Activated CD4-positive, alpha-beta memory T cell treated with anti-CD3 and anti-CD28 coated beads for 36 hours (primary cell): ENCODE results near the gene CLDN4. TPM values are rescaled to one million over a fixed set of nuclear protein-coding genes. Genes with fewer than 3 reads are reported as not detected.

Source experiments
- CTCF ChIA-PET: fragments of 350-600 bp; sonication (Branson Sonifier 250); formaldehyde crosslinking; loops from one replicate; lab custom pipeline; 2021; ENCODE audit warnings: antibody characterized with exemption, inconsistent platforms; lab: Charles Lee
- POLR2A ChIA-PET: fragments of 350-600 bp; sonication (Branson Sonifier 250); formaldehyde crosslinking; loops from one replicate; lab custom pipeline; 2021; ENCODE audit warnings: antibody characterized with exemption; lab: Charles Lee
- DNase-seq: peaks from one replicate; pipeline ENCODE4 v3.0.0-alpha.2; 2020
- H3K27ac Mint-ChIP-seq: one replicate; pipeline ENCODE4 v1.8.0; 2021; ENCODE audit warnings: mixed read lengths
- H3K27me3 Mint-ChIP-seq: one replicate; pipeline ENCODE4 v1.8.0; 2021; ENCODE audit warnings: mixed read lengths
- H3K36me3 Mint-ChIP-seq: one replicate; pipeline ENCODE4 v1.8.0; 2021; ENCODE audit warnings: mixed read lengths
- H3K4me1 Mint-ChIP-seq: one replicate; pipeline ENCODE4 v1.8.0; 2021; ENCODE audit warnings: low read depth, mixed read lengths
- H3K4me3 Mint-ChIP-seq: one replicate; pipeline ENCODE4 v1.8.0; 2021; ENCODE audit warnings: mild to moderate bottlenecking, mixed read lengths
- H3K9me3 Mint-ChIP-seq: one replicate; pipeline ENCODE4 v1.8.0; 2021; ENCODE audit warnings: mixed read lengths
- intact Hi-C: fragments of 100-400 bp; cut with micrococcal nuclease; formaldehyde crosslinking; loops from one replicate; pipeline ENCODE4 v1.15.1; 2023
- total RNA-seq, 2 experiments: library from RNA; stranded (reverse); gene quantifications; one replicate each; pipeline ENCODE4 v1.2.3, GENCODE V29; 2021

The CLDN4 gene
- total RNA-seq, 2 experiments from 2014 or later: 0.14 to 0.17 TPM

DNA sequence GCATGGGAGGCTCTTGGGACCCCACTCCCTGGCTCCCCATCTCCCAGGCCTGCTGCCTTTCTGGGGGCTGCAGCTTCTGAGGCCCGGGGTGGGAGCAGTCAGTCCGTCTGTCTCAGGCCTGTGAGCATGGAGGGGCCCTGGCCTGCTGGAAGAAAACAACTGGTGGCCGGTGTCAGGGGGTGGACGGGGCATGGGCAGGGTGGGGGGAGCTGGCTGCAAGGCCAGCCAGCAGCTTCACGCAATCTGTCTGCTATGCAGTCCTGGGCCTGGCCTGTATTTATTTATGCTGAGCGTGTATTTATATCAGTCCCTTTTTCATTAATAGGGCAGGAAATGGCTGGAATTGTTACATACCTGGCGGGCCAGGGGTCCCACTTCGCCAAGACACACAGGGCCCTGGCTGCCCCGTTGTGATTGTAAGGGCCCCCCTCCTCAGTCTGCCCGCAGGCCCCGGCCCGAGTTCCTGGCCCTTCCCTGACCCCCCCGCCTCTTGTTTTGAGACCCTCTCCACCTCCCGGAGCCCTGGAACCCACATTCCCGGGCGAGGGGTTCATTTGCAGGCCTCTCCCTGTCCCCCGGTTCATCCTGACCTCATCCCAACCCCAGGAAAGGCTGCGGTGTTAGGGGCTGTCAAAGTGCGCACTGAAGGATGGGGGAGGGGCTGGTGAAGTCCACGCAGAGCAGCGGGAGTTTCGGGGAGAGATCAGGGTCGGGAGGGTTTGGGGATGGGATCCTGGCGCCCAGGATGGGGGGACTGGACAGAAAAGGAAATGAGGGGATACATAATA is 38.4 kb downstream of the CLDN4 start:
- Mint-ChIP-seq H3K36me3 (no peaks in the 10 kb centered on the region), H3K27ac (no peak overlapping the region), H3K4me3 (no peak overlapping the region), H3K9me3 (no peaks in the 10 kb centered on the region), H3K4me1 (no peaks in the 10 kb centered on the region), H3K27me3 (no peaks in the 10 kb centered on the region)
- intact Hi-C loops: no loop called here
- no peak for DNase-seq
- POLR2A ChIA-PET: no interaction called here
- CTCF ChIA-PET: no interaction called here

DNA sequence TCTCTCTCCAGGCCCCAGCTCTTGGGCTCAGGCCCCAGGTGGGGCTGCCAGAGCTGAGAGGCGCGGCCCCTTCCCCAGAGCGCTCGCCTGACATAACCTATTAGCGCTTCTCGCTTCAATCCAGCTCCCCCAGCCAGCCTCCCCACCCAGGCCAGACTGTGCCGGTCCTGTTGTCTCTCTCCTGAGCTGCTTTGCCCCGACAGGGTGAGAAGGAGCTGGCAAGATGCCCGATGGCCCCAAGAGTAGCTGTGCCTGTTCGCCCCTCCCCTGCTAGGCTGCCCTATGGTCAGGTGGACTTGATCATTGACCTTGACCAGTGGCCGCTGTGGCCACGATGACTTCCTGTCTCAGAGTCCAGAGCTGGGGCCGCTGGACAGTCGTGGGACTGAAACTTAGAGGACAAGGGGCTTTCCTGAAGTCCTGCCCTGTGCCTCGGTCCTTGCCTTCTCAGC is 39.3 kb downstream of the CLDN4 start:
- no peaks in the 10 kb centered on the region for H3K36me3 Mint-ChIP-seq

DNA sequence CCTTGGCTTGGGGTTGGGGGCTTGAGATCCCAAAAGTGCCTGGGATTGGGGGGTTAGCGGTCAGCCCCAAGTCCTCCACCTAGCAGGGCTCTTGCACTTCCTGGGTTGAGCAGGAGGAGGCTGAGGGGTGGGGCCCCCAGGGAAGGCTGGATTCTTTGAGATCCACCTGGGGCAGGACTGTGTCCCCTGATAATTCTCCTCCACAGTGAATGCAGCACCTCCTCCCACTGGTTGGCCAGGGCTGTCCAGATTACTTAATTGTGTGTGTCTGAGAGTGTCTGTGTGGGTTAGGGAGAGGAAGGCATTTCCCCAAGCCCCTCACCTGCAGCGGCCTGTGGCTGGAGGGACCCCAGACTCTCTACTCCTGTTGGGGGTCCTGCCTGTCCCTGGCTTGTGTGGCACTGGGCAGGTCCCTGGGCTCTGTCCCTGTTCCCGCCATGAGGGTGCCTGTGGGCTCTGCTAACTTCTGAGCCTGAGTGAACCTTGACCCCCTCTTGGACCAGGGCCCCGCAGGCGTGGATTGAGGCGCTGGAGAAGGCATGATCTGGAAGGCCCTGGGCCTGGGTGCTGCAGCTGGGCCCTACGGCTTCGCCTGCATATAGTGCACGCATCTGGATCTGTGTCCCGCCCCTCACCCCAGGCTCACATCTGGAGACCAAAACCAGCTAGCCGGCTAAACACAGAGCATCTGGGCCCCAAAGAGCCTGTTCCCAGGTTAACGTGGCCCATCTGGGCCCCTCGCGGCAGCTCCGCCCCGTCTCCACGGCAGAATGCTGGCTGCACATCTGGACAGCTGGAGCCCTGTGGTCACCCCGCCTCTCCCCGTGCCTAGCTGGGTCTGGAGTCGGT is 40.6 kb downstream of the CLDN4 start:
- H3K9me3 Mint-ChIP-seq: no peaks in the 10 kb centered on the region
- H3K27me3 Mint-ChIP-seq: no peaks in the 10 kb centered on the region
- ChIA-PET CTCF (no interaction called here), POLR2A (no interaction called here)
- no peaks in the 10 kb centered on the region for H3K4me1 Mint-ChIP-seq
- H3K36me3 Mint-ChIP-seq: no peaks in the 10 kb centered on the region
- H3K4me3 Mint-ChIP-seq: no peak overlapping the region
- intact Hi-C loops: no loop called here
- H3K27ac Mint-ChIP-seq: no peak overlapping the region
- no peak for DNase-seq

More for the DNA sequence above, 39.3 kb downstream of the CLDN4 start:
- Mint-ChIP-seq H3K4me1 (no peaks in the 10 kb centered on the region), H3K9me3 (no peaks in the 10 kb centered on the region), H3K4me3 (no peak overlapping the region), H3K27ac (no peak overlapping the region), H3K27me3 (no peaks in the 10 kb centered on the region)
- DNase-seq: no peak
- CTCF ChIA-PET: interaction anchor here (0.7 kb wide), 1 partner anchor 713 kb away, joined by 4 read pairs; no protein-coding TSS in a partner anchor
- intact Hi-C loops: no loop called here
- POLR2A ChIA-PET: no interaction called here

DNA sequence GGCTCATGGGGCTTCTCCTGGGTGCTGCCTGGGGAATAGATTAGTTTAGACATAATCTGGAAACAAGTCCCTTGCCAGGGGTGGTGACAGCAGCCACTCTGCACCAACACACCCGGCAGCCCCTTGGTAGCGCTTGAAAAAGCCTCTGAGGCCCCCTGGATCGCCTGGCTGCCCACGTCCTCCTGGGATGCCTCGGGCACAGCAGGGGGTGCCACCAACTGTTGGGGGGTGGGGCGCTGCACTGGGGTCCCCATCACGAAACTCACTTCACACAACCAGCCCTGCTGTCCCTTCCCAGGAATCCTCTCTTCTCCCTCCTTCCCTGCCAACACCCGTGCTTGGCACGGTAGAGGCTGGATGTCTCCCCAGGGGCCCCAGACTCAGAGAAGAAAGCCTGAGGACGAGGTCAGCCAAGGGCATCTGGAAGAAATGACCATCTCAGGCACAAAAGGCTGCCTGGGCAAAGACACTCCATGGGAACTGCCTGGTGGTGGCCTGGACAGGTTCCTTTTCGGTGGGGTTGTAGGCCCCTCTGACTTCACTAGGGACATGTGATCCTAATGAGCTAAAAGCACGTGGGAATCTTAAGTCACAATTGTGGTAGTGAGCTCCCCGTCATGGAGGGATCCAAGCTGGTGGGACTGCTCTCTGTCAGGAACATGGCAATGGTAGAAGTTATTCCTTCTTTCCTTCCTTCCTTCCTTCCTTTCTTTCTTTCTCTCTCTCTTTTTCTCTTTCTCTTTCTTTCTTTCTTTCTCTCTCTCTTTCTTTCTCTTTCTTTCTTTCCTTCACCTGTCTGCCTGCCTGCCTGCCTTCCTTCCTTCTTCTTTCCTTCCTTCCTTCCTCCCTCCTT is 41.5 kb downstream of the CLDN4 start:
- ChIA-PET POLR2A (no interaction called here), CTCF (no interaction called here)
- H3K4me3 Mint-ChIP-seq: no peak overlapping the region
- H3K4me1 Mint-ChIP-seq: no peaks in the 10 kb centered on the region
- intact Hi-C loops: no loop called here
- H3K27me3 Mint-ChIP-seq: no peaks in the 10 kb centered on the region
- no peaks in the 10 kb centered on the region for H3K9me3 Mint-ChIP-seq
- no peaks in the 10 kb centered on the region for H3K36me3 Mint-ChIP-seq
- no peak overlapping the region for H3K27ac Mint-ChIP-seq
- no peak for DNase-seq

DNA sequence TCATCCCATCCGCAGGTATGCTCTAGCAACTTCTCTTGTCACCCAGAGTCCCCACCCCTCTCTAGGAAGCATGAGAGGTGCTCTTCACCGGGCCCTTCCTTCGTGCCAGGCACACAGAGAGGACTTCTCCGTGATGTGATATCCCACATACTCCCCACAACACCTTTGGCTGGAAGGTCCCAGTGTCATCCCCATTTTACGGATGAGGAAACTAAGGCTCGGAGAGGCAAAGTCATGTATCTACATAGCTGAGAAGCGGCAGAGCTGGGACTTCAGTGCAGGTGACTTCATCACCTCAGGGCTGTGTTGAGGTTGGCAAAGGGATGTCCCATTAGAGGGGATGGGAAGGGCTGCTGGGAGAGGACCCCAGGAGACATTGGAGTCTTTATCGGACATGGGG is 45.6 kb downstream of the CLDN4 start:
- ChIA-PET POLR2A (no interaction called here), CTCF (no interaction called here)
- DNase-seq: no peak
- intact Hi-C loops: no loop called here
- Mint-ChIP-seq H3K27ac (no peak overlapping the region), H3K4me1 (no peaks in the 10 kb centered on the region), H3K36me3 (no peaks in the 10 kb centered on the region), H3K27me3 (peaks cover 4% of the 10 kb centered on the region), H3K4me3 (no peak overlapping the region), H3K9me3 (no peaks in the 10 kb centered on the region)

DNA sequence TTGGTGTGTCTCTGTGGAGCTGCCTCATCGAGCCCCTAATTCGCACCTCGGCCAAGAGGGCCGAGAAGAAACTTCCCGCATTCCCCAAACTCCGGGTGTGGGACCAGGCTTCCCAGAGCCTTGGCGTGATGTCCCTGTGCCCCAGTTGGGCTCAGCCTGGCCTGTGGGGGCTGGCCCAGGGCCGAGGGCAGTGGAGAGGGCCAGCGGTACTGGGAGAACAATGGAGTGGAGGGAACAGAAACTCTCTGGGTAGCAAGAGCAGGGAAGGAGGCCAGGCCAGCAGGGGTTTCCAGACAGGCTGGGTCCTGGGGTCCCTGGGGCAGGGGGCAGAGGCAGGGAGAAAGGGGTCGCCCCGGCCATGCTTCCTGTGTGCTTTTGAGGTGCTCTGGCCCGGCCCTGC is 46.2 kb downstream of the CLDN4 start:
- Mint-ChIP-seq H3K36me3 (no peaks in the 10 kb centered on the region), H3K27ac (no peak overlapping the region), H3K27me3 (peaks cover 4% of the 10 kb centered on the region), H3K4me1 (no peaks in the 10 kb centered on the region), H3K4me3 (no peak overlapping the region), H3K9me3 (no peaks in the 10 kb centered on the region)
- intact Hi-C loops: no loop called here
- no peak for DNase-seq
- CTCF ChIA-PET: no interaction called here
- POLR2A ChIA-PET: no interaction called here

DNA sequence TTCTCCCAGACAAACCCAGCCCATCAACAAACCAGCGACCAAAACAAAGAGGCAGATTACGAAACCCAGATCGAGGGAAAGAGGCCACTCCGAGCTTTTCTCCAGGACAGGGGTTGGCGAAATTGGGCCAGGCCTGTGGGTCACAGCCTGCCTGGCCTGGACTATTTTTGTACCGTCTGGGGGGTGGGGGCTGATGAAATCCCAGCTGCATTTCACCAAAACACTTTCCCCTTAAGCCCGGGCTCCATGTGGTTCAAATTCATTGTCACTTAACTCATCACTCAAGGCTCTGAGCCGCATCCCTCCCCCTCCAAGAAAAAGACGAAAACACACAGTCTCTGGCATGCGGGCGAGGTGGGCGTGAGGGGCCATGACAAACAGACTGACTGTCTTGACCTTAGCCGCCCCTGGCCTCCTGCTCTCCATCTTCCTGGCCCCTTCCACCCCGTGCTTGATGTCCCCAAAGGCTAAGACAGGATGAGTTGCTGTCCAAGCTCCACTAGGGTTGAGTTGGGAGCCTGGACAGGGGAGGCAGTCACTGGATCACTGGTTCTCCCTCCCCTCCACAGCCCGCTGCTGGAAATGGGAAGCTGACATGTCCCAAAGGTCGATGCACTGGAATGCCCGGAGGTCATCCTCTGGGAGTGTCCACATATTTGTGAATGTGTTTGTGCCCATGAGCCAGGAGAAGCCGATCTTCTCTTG is 49.3 kb downstream of the CLDN4 start:
- H3K4me1 Mint-ChIP-seq: no peaks in the 10 kb centered on the region
- DNase-seq: no peak
- no peak overlapping the region for H3K4me3 Mint-ChIP-seq
- H3K27ac Mint-ChIP-seq: no peak overlapping the region
- intact Hi-C loops: no loop called here
- H3K27me3 Mint-ChIP-seq: peaks cover 4% of the 10 kb centered on the region
- ChIA-PET CTCF (no interaction called here), POLR2A (no interaction called here)
- no peaks in the 10 kb centered on the region for H3K9me3 Mint-ChIP-seq
- H3K36me3 Mint-ChIP-seq: no peaks in the 10 kb centered on the region

DNA sequence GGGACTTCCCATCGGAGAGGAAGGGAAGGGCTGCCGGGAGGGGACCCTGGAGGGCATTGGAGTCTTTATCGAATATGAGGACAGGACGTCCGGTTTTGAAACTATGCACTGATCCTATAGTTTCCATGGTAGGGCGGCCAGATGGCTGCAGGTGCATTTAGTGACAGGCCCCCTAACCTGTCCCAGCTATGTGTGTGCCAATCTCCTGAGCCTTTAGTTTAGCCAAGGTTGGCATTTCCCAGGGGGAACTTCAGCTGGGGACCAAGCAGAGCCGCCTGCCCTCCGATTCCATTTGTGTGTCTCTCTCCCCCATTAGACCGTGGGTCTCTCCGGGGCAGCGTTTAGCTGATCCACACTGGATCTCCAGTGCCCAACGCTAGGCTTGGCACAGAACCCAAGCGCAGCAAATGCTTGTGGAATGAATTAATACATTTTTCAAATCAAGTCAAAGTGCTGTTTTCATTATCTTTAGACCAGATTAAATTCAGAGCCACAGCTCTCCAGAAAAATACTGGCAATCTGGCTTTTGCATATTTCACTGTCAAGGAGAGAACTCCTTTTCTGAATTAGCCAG is 50.0 kb downstream of the CLDN4 start:
- no peak for DNase-seq
- H3K36me3 Mint-ChIP-seq: no peaks in the 10 kb centered on the region
- no peak overlapping the region for H3K27ac Mint-ChIP-seq
- intact Hi-C loops: no loop called here
- no peaks in the 10 kb centered on the region for H3K4me1 Mint-ChIP-seq
- no peaks in the 10 kb centered on the region for H3K9me3 Mint-ChIP-seq
- POLR2A ChIA-PET: no interaction called here
- CTCF ChIA-PET: no interaction called here
- H3K27me3 Mint-ChIP-seq: peaks cover 4% of the 10 kb centered on the region
- H3K4me3 Mint-ChIP-seq: no peak overlapping the region

DNA sequence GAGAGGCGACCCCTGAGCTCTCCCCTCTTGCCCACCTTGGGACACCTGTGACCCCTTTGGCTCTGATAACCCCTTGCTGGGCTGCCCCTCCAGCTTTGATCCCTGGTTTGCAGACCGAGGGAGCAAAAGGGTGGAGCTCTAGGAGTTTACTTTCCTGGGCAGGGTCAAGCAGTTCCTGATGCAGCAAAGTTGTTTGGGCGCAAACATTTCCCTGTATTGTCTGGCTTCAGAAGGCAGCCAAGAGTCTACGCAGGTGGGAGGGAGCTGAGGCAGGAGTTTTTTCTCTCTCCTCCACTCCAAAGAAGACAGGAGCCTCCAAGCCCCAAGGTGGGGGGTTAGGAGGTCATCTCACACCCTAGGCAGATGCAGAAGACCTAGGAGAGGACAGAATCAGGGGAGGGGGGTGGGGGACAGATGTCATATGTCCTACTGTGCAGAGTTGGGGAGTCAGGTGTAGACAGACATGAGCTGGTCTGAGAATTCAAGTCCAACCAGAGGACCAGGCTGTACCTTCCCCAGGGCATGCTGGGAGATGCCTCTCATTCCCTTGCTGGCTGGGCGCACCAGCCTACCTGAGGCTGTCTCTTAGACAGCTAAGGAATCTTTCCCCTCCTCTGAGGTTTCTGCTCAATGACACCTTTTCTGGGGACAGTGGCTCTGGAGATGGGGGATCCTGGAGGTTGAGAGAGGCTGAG is 50.7 kb downstream of the CLDN4 start:
- ChIA-PET POLR2A (no interaction called here), CTCF (no interaction called here)
- no peaks in the 10 kb centered on the region for H3K4me1 Mint-ChIP-seq
- no peaks in the 10 kb centered on the region for H3K36me3 Mint-ChIP-seq
- H3K4me3 Mint-ChIP-seq: no peak overlapping the region
- no peak overlapping the region for H3K27ac Mint-ChIP-seq
- no peak for DNase-seq
- intact Hi-C loops: no loop called here
- H3K9me3 Mint-ChIP-seq: no peaks in the 10 kb centered on the region
- peaks cover 7% of the 10 kb centered on the region for H3K27me3 Mint-ChIP-seq

DNA sequence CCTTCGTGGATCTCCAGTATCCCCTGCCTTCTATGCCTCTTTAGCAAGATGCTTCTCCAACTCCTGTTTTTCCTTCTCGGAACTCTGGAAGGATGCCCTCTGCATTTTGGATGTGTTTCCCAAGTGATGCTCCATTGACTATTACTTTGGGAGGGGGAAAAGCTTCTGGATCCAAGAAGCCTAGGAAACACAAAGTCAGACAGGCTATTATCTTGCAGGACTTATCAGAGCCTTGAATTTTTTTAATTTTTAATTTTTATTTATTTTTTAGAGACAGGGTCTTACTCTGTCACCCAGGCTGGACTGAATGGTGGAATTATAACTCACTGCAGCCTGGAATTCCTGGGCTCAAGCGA is 51.2 kb downstream of the CLDN4 start:
- Mint-ChIP-seq H3K4me3 (no peak overlapping the region), H3K4me1 (no peaks in the 10 kb centered on the region), H3K27ac (no peak overlapping the region), H3K27me3 (peaks cover 9% of the 10 kb centered on the region), H3K36me3 (no peaks in the 10 kb centered on the region), H3K9me3 (no peaks in the 10 kb centered on the region)
- CTCF ChIA-PET: no interaction called here
- POLR2A ChIA-PET: no interaction called here
- DNase-seq: no peak
- intact Hi-C loops: no loop called here
